Duodenal mucosa (tissue), 2 donors: Measurements from ENCODE around the gene TEAD1.

ENCODE experiments used
- H3K27ac ChIP-seq: one replicate; pipeline ENCODE4 v1.7.0; 2013; ENCODE audit warnings: low read depth, low read length
- H3K27me3 ChIP-seq, 2 donors: one replicate each; pipeline ENCODE4 v1.7.0; 2013; ENCODE audit warnings: low read length in 2 of 2, control low read depth in 1 of 2; ENCODE audit not compliant: insufficient read depth in 2 of 2, control insufficient read depth in 1 of 2
- H3K36me3 ChIP-seq, 2 donors: one replicate each; pipeline ENCODE4 v1.7.0; 2013; ENCODE audit warnings: low read length in 2 of 2, control low read depth in 1 of 2; ENCODE audit not compliant: insufficient read depth in 2 of 2, control insufficient read depth in 1 of 2
- H3K4me1 ChIP-seq, 2 donors: one replicate each; pipeline ENCODE4 v1.7.0; 2013; ENCODE audit warnings: low read length in 2 of 2, control low read depth in 1 of 2; ENCODE audit not compliant: insufficient read depth in 2 of 2, control insufficient read depth in 1 of 2
- H3K4me3 ChIP-seq, 2 donors: one replicate each; pipeline ENCODE4 v1.7.0; 2013; ENCODE audit warnings: low read length in 2 of 2, low read depth in 1 of 2
- H3K9ac ChIP-seq, 2 donors: one replicate each; pipeline ENCODE4 v1.7.0; 2013; ENCODE audit warnings: low read length in 2 of 2, low read depth in 1 of 2
- H3K9me3 ChIP-seq, 2 donors: one replicate each; pipeline ENCODE4 v1.7.0; 2013; ENCODE audit warnings: low read length in 2 of 2, control low read depth in 1 of 2; ENCODE audit not compliant: control insufficient read depth in 1 of 2

The TEAD1 gene

GRCh38 chr11:12677131-12677530 lies 2.9 kb downstream of the TEAD1 start:
- Histone ChIP-seq H3K27me3 (no peaks in the 10 kb centered on the region), H3K4me3 (peak overlapping the region in 1 of 2 donors; percentile 17), H3K36me3 (no peaks in the 10 kb centered on the region), H3K9me3 (no peaks in the 10 kb centered on the region), H3K27ac (no peak overlapping the region), H3K9ac (peak overlapping the region in 1 of 2 donors; percentile 67), H3K4me1 (peaks cover 27 to 28% of the 10 kb centered on the region in 2 donors)

GRCh38 chr11:12678092-12678491 lies 3.9 kb downstream of the TEAD1 start:
- Histone ChIP-seq H3K9ac (peak overlapping the region in 1 of 2 donors; percentile 67), H3K27me3 (no peaks in the 10 kb centered on the region), H3K4me3 (peak overlapping the region in 1 of 2 donors; percentile 18), H3K4me1 (peaks cover 27 to 28% of the 10 kb centered on the region in 2 donors), H3K36me3 (no peaks in the 10 kb centered on the region), H3K27ac (no peak overlapping the region), H3K9me3 (no peaks in the 10 kb centered on the region)

DNA sequence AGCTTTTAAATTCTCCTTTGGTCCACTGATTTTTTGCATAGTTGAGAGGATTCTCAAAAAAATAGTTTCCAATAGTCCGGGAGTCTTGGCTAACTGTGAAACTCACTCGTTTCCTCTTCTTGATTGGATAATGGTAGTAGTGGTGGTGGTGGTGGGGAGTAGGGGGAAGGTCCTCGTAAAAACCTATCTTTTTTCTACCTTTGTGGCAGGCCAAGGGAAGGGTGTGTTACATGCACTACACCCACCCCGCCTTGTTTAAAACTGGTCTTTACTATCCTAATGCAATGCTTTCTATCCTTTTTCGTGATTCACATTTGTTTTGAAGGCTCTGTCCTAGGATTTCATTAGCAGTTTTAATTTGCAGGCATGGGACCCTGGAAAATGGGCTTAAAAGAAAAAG lies 4.8 kb downstream of the TEAD1 start:
- H3K9ac ChIP-seq = no peak overlapping the region
- H3K4me3 ChIP-seq = no peak overlapping the region
- H3K4me1 ChIP-seq = peaks cover 22 to 32% of the 10 kb centered on the region in 2 donors
- no peaks in the 10 kb centered on the region for H3K27me3 ChIP-seq
- H3K9me3 ChIP-seq = no peaks in the 10 kb centered on the region
- H3K36me3 ChIP-seq = no peaks in the 10 kb centered on the region
- peak overlapping the region; percentile 13 for H3K27ac ChIP-seq

DNA sequence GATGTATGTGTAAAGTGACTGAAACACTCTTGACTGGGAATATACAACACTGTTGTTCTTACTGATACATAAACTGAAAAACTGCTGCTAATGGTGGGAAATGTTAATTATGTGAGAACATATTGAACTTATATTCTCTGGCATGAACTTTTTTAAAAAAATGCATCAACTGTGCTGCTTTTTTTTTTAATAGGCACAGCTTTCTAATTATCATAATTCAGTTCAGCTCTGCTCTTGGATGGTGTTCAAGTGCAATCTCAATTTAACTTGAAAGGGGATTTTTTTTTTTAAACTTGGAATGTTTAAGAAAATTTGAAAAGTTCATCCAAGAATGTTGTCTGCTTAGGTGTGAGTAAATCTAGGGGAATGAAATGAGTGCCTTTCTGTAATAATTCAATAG lies 5.2 kb downstream of the TEAD1 start:
- Histone ChIP-seq H3K36me3 (no peaks in the 10 kb centered on the region), H3K4me1 (peaks cover 22 to 35% of the 10 kb centered on the region in 2 donors), H3K9ac (no peak overlapping the region), H3K27me3 (no peaks in the 10 kb centered on the region), H3K9me3 (no peaks in the 10 kb centered on the region), H3K27ac (no peak overlapping the region), H3K4me3 (no peak overlapping the region)

DNA sequence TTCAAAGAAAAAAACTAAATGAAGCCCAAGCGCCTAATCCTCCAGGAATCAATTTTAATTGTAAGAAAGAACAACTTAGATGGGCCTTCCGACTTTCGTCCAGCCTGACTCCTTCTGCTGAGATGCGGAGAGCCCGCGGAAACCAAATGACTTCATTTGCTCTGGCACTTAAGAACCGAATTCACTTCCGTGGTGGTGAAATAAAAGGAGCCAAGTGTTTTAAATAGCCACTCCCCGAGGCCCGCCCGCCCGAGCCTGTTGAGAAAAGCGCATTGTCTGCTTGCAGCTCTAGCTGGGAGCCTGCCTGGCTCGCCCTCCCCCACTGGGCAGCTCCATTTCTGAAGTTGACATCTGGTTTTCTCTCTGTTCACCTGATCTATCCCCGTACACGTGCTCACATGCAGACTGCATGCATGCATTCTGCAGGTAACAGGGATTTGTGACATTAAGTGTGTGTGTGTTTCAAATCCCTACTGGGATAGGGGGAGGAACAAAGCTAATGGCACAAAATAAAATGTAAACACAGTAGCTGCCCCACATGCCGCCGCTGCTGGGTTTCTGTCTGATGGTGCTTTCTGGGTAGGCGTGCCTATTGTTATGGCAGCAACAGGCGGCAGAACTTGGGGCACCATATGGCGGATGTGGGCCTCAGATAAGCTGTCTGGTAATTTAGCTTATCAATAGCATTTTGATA lies 6.2 kb downstream of the TEAD1 start:
- peak overlapping the region; percentile 45 to 48 for H3K9ac ChIP-seq

GRCh38 chr11:12680940-12681258 lies 6.7 kb downstream of the TEAD1 start:
- no peaks in the 10 kb centered on the region for H3K27me3 ChIP-seq
- H3K27ac ChIP-seq = no peak overlapping the region
- no peaks in the 10 kb centered on the region for H3K9me3 ChIP-seq
- H3K4me1 ChIP-seq = peaks cover 29 to 48% of the 10 kb centered on the region in 2 donors
- H3K9ac ChIP-seq = no peak overlapping the region
- H3K4me3 ChIP-seq = peak overlapping the region; percentile 45 to 50
- H3K36me3 ChIP-seq = no peaks in the 10 kb centered on the region

More for the DNA sequence above, 6.2 kb downstream of the TEAD1 start:
- Histone ChIP-seq H3K27me3 (no peaks in the 10 kb centered on the region), H3K4me3 (peak overlapping the region; percentile 45 to 50), H3K4me1 (peaks cover 30 to 44% of the 10 kb centered on the region in 2 donors), H3K9me3 (no peaks in the 10 kb centered on the region), H3K36me3 (no peaks in the 10 kb centered on the region), H3K27ac (peak overlapping the region; percentile 4)

- no peaks in the 10 kb centered on the region for H3K27me3 ChIP-seq
- no peaks in the 10 kb centered on the region for H3K9me3 ChIP-seq
- H3K27ac ChIP-seq = no peak overlapping the region
- H3K36me3 ChIP-seq = no peaks in the 10 kb centered on the region
- peaks cover 23 to 48% of the 10 kb centered on the region in 2 donors for H3K4me1 ChIP-seq
- H3K9ac ChIP-seq = no peak overlapping the region
- H3K4me3 ChIP-seq = no peak overlapping the region
Observed at GRCh38 chr11:12681466-12681865, 7.2 kb downstream of the TEAD1 start.

DNA sequence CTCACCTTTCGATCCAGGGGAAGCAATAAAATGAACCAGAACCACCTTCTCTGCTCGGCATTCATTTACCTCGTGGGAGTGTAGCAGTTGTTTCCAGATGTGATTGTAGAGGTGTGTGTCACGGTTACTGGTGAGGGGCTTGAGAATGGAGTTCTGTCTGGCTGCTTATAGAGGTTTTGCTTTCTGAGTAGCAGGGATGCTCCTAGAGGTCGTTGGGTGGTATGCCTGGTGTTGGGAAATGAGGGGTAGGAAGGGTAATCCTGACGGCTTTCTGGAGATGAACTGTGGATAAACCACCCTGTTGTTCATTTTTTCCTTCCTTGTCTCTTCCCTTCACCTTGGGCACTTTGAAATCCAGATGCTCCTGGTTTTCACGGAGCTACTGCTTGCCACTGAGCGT lies 8.1 kb downstream of the TEAD1 start:
- Histone ChIP-seq H3K4me3 (no peak overlapping the region), H3K36me3 (no peaks in the 10 kb centered on the region), H3K27me3 (no peaks in the 10 kb centered on the region), H3K9me3 (no peaks in the 10 kb centered on the region), H3K4me1 (peaks cover 22 to 48% of the 10 kb centered on the region in 2 donors), H3K27ac (no peak overlapping the region), H3K9ac (no peak overlapping the region)

DNA sequence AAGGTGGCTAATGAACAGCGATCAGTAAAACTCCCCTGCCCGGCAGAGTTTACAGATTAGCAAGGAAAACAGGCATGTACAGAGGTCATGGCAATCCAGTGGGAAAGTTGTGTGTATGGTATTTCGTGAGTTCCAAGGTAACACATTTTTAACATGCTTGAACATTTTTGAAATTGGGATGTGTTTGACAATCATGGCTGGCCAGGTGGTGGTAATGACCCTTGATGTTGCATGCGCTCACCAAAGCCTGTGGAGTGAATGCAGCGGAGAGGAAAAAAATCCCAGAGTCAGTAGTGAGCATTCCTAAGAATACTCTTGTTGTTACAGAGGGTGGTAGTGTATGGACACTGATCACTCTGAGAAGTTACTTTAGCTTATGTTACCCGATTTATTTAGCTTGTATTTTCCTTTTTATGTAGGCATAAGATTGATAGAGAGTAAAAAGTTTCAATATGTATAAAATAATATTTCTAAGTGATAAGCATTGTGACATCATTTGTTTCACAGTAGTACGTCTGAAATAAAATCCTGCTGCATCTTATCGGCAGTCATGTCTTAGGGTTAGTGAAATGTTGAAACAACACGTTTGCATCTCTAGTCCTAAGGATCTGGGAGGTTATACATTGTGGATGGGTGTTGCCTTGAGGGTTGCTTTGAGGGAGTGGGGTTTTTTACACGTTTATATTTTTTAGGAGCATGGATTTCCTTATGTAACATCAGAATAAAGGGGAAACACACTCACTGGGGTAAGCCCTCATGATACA lies 8.7 kb downstream of the TEAD1 start:
- Histone ChIP-seq H3K4me1 (peaks cover 19 to 43% of the 10 kb centered on the region in 2 donors), H3K4me3 (no peak overlapping the region), H3K9me3 (no peaks in the 10 kb centered on the region), H3K9ac (no peak overlapping the region), H3K27ac (no peak overlapping the region), H3K36me3 (no peaks in the 10 kb centered on the region), H3K27me3 (no peaks in the 10 kb centered on the region)

DNA sequence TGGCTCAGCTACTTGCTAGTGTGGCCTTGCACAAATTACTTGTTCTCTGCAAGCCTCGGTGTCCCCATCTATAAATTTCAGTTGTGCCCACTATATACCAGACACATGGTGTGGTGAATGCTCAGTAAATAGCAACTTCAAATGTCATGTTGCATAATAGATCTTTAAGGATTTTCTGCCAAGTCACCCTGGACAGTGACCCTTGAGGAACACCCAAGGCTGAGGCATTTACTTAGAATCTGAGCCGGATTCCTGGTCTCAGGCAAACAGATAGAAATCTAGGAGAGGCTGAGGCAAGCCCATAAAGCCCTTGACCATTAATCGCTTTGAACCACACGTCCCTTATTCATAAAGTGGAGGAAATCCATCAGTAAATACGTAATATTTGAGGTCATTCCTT lies 9.7 kb downstream of the TEAD1 start:
- no peak overlapping the region for H3K4me3 ChIP-seq
- H3K9me3 ChIP-seq = no peaks in the 10 kb centered on the region
- H3K27ac ChIP-seq = no peak overlapping the region
- no peaks in the 10 kb centered on the region for H3K27me3 ChIP-seq
- no peak overlapping the region for H3K9ac ChIP-seq
- H3K36me3 ChIP-seq = no peaks in the 10 kb centered on the region
- peaks cover 13 to 35% of the 10 kb centered on the region in 2 donors for H3K4me1 ChIP-seq
